Esophagus mucosa (tissue), 1 donor: ENCODE data around the gene DGUOK. TPM values are rescaled to one million over a fixed set of nuclear protein-coding genes. Genes with fewer than 3 reads are reported as not detected.
A peak's percentile ranks its signal among the peaks of the same experiment; 100 is the strongest.

Experiments
- ATAC-seq: fragments of 200-7000 bp; cut with Tn5 transposase; one replicate; pipeline ENCODE4 v1.9.1; 2020
- total RNA-seq: library from RNA; stranded (reverse); gene quantifications from one replicate; pipeline ENCODE4 v1.2.4, GENCODE V29; 2023
- donor health status: DM: yes; HTN: yes; CAD: no.

DGUOK gene
- total RNA-seq, 1 donor from 2014 or later: 38.3 TPM

GRCh38 chr2:73952499-73953446 is 26.1 kb downstream of the DGUOK start:
- peak; percentile 65 for ATAC-seq

- no peak for ATAC-seq
These were observed 29.7 kb downstream of the DGUOK start for GRCh38 chr2:73956218-73956865.

GRCh38 chr2:73961274-73961673 is 34.6 kb downstream of the DGUOK start:
- ATAC-seq: no peak

- ATAC-seq: peak; percentile 63
These were observed 35.3 kb downstream of the DGUOK start for GRCh38 chr2:73961823-73962615.

- ATAC-seq: no peak
These were observed 36.1 kb downstream of the DGUOK start for GRCh38 chr2:73962798-73963197.

- ATAC-seq: peak; percentile 41
These were observed 36.9 kb downstream of the DGUOK start for GRCh38 chr2:73963385-73964120.

- ATAC-seq: no peak
These were observed 37.5 kb downstream of the DGUOK start for GRCh38 chr2:73964223-73964622.

- no peak for ATAC-seq
These were observed 38.4 kb downstream of the DGUOK start for GRCh38 chr2:73965053-73965452.

- no peak for ATAC-seq
These were observed 41.8 kb downstream of the DGUOK start for GRCh38 chr2:73968357-73968937.

GRCh38 chr2:73969356-73969755 is 42.7 kb downstream of the DGUOK start:
- ATAC-seq: no peak

GRCh38 chr2:73970141-73970803 is 43.6 kb downstream of the DGUOK start:
- ATAC-seq: peak; percentile 37

GRCh38 chr2:73970850-73971471 is 44.3 kb downstream of the DGUOK start:
- peak; percentile 43 for ATAC-seq

- ATAC-seq: no peak
These were observed 45.0 kb downstream of the DGUOK start for GRCh38 chr2:73971722-73972121.

GRCh38 chr2:73972846-73973245 is 46.2 kb downstream of the DGUOK start:
- no peak for ATAC-seq

GRCh38 chr2:73975731-73976130 is 49.1 kb downstream of the DGUOK start:
- ATAC-seq: no peak

GRCh38 chr2:73976803-73977202 is 50.1 kb downstream of the DGUOK start:
- no peak for ATAC-seq

GRCh38 chr2:73977466-73977865 is 50.8 kb downstream of the DGUOK start:
- ATAC-seq: no peak

GRCh38 chr2:73979021-73979420 is 52.3 kb downstream of the DGUOK start:
- ATAC-seq: no peak

GRCh38 chr2:73979686-73980085 is 53.0 kb downstream of the DGUOK start:
- peak; percentile 18 for ATAC-seq

GRCh38 chr2:73980566-73980965 is 53.9 kb downstream of the DGUOK start:
- no peak for ATAC-seq
